KBM-7 (cell line): ENCODE results near the gene RASGEF1B.
"Not testable (repeated sequence)": the region's sequence is repeated elsewhere in the genome, so short reads cannot be mapped to it uniquely, and the experiment has no call there.

ENCODE experiments used
- DNase-seq: peaks from one replicate; pipeline ENCODE4 v3.0.0-alpha.2; 2015
- in situ Hi-C: fragments of 300-500 bp; cut with MboI; formaldehyde crosslinking; loops from 2 replicates; pipeline ENCODE4 v1.14.3; 2020; ENCODE audit warnings: low sequenced_read_pairs, low pct_unique_long_range_greater_than_20kb, mixed read lengths

RASGEF1B gene

DNA sequence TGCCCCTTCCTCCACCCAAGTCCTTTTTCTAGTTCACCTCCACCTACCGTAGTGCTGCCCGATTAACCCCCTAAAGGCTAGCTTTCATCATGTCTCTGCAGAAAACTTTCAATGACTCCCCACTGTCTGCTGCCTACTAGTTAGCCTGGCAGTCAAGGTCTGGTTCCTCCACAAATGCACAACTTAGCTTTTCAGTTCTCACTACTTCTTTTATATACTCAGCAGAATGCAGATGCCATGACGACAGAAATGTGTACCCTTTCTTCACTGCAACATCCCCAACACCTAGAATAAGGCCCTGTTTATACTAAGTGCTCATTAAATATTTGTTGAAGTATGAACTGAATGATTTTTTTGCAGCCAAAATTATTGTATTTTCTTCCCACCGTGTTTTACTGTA, 30.9 kb upstream of the RASGEF1B start:
- in situ Hi-C loops: no loop called here
- no peak for DNase-seq

DNA sequence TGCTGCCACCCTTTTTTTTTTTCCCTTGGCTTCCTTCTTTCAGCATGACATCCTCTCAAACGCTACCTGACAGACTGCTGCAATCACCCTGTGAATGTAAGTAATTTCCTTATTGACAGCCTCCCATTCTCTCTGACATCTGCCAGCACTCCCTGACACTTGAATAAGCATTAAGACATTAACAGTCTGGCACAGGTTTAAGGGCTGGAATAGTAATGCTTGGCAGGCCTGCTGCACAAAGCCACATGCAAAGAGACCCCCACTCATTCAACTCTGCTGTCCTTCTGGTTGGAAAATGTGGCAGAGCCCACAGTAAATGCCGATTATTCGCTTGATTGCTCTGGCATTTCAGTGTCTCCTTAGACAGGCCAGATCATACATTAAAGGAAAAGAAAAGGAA, 28.1 kb upstream of the RASGEF1B start:
- in situ Hi-C loops: no loop called here
- no peak for DNase-seq

DNA sequence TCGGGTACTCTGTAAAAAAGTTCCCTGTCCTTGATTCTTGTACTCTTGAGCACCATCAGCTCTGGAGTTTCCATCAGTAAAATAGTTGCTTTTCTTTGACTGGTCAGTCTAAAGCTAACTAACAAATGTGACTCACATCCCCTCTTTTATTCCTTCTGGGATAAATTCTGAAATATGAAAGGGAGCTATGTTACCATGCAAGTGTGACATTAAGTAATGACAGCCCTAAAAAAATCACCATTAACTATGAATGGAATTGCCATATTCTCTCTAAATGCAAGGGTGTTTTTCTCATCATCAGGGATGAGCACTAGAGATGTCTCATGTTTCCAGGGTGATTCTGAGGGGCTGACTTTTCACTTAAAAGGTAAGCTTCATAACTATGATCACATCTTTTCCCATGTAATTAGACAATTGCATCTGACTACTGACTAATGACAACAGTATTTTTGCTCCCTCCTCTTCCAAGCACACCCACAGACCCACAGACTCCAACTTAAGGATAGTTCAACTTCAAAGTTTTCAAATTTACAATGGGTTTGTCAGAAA, 26.9 kb upstream of the RASGEF1B start:
- in situ Hi-C loops: no loop called here

DNA sequence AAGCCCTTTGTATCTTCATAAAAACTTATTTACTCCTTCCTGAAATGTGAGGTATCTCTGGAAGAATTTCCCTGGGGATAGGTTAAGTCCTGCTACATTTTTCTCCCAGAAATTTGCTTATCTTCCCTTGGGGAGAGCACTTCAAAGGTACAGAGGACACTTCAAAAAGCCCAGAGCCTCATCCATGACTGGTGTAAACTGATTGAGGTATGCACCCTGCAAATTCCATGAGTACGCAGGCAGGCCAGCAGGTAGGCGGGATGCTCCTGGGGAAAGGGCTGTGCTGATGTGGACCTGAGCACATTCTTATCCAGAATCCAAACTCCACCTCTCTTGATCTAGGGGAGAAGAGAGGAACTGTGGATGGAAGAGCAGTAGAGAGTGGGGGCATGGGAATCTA, 26.3 kb upstream of the RASGEF1B start:
- no peak for DNase-seq
- in situ Hi-C loops: no loop called here

More for the DNA sequence above, 26.9 kb upstream of the RASGEF1B start:
- no peak for DNase-seq

DNA sequence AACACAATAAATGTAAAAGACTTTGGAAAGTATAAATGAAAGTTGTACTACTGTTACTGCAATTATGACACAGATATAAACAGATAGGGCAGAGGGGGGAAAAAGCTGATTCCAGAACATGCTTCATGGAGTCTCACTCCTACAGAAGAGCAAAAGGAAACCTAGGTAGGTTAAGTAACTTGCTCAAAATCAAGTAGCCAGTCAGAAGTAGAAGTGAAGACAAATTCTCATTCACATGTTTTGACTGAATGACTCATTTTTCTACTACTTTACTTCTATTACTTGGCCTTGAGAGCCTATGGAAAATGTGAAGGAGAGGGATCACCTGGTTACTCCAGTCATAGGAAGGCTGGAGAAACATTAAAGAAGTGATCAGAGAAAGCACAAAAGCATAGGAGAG, 23.6 kb upstream of the RASGEF1B start:
- DNase-seq: no peak
- in situ Hi-C loops: no loop called here

DNA sequence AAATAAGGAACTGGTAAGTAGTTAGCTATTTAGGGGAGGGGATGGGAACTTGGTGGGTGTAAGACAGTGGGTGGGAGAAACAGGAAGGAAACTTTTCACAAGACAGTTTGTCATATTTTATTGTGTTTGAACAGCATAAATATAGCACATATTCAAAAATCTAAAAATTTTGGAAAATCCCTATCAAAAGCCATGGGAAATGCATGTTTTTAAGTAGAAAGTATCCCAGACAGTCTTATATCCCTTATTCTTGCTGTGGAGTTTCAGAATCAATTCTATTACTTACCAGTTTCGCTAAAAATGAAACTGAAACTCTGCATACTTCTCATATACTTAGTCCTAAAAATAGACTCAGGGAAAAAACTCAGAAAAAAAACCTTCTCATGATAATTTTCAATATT, 22.3 kb upstream of the RASGEF1B start:
- peak; percentile 19 for DNase-seq
- in situ Hi-C loops: no loop called here

DNA sequence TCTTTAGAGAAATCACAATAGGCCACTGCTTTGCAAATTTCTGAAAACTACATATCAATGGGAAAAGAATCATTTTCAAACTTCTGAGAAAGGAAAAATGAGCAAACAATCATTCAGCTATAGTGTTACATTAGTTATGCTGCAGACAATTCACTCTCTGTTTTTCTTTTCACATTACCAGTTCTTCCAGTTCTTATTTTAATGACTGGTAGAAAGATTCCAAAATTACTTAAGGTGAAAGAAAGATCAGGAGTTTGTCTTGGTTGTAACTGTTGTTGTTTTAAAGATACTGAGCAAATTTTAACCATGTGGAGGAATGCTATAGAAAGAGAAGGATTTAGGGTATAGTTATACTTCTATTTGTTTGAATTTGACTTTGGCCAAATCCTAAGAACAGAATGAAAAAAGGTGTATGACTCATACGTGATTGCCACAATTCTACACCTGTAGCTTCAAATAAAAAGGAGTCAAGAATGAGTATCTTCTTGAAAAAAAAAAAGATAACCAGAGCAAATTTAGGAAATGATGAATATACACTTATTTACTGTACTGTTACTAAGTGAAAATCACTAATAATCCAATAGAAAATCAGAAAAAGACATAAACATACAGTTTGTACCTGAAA, 21.0 kb upstream of the RASGEF1B start:
- in situ Hi-C loops: no loop called here
- DNase-seq: no peak

DNA sequence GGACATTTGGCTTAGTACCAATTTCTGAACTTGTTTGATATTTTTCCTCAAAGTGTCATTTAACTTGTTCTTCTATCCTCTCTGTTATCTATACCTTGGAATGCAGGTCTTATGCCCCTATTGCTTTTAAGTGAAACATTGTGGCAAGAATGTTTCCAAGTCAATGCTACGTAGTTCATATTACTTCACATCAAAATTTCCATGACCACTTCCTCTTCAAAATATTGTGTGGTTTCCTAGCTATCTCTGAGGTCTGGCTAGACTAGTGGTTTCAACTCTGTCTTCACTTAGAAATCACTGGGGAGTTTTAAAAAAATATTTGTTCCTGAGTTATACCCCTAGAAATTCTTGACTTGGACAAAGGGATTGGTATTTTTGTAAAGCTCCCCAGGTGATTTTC, 20.2 kb upstream of the RASGEF1B start:
- DNase-seq: peak; percentile 73
- in situ Hi-C loops: no loop called here

DNA sequence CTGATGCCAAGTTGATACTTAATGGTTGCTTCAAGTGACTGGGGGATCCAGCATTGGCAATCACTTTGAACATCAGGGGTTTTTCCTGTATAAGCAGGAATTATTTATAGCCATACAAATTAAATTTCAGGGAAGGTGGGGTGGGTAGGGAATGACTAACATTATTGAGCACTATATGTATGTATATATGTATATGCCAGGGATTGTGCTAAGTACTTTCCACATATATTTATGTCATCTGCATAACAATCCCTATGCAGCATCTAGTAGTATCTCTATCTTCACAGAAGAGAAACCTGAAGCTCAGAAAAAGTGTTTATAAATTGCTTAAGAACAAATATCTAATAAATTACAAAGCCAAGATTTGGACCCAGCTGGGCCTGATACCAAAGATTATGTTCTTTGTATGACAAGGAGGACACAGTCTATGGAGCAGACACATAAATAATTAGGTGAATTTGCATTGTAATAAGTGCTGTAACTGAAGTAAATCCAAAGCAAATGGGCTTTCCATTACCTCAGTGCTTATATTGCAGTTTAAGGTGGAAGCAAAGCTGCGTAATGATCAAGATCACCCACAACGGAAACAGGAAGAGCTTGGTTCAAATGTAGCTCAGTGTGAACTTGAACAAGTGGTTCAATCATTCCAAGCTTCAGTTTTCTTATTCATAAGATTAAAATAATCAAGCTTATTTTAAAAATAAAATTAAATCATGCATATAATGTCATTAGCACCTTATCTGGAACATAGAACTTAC, 18.9 kb upstream of the RASGEF1B start:
- in situ Hi-C loops: no loop called here

DNA sequence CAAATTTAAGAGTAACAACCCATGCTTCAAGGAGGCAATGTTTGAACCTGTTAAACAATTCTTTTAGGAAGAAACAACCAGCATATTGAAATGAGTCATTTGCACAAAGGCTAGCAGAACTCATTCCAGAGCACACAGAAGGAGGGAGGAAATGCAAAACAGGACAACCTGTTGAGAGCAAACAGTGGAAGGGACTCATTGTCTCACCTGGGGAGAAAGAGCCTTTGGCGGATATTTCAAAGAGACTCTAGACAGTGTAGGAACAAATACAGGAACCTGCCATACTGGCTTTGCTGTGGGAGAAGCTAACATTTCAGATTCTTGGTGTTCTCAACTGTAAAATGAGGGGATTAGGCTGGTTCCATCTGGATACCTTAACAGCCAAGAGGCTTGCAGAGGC, 14.8 kb upstream of the RASGEF1B start:
- DNase-seq: no peak
- in situ Hi-C loops: no loop called here

More for the DNA sequence above, 18.9 kb upstream of the RASGEF1B start:
- DNase-seq: no peak

DNA sequence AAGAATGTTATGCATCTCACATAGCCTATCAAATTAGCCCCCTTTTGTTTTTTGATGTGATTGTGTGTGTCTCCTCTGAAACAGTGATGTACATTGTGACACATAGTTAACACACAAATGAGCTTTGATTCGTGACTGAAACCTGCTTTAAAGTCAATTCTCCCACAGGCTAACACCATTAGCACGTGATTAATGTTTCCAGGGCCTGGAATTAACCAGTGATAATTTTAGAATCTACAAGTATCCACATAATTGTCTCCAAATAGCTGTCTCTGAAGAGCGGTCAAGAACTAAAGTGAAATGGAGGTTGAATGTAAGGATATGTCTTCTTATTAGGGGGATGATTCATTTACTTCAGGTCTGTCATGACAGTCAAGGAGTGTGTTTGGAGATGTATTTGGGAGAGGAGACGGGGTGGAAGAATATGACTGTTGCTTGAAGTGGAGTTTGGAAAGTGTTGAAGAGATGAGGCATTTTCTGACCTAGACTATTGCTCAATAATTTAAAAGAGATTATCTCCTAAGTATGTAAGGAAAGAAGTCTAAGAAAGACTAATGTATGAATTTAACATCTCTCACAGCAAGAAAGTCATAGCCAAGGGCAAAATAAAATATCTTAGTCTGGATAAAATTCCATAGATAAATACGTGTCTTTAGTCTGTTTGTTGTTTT, 13.7 kb upstream of the RASGEF1B start:
- in situ Hi-C loops: no loop called here
- DNase-seq: no peak

DNA sequence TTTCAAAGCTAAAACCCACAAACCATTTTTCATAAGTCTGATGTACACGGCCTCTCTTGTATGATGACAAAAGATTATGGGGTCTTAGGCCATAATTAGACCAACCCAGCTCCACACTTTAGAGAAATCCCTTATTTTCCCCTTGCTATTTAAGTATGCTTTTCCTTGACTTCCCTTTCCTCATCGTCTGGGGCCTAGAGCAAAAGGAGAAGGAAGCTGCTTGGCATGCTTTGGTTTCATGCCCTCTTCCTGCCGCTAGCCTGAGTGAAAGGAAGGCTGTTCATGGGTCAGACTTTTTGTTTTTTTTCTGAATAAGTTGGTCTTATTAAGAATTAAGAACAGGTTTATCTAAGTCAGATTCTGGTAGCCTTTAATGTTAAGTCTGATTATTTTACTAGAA, 10.6 kb upstream of the RASGEF1B start:
- in situ Hi-C loops: no loop called here
- DNase-seq: peak; percentile 33

DNA sequence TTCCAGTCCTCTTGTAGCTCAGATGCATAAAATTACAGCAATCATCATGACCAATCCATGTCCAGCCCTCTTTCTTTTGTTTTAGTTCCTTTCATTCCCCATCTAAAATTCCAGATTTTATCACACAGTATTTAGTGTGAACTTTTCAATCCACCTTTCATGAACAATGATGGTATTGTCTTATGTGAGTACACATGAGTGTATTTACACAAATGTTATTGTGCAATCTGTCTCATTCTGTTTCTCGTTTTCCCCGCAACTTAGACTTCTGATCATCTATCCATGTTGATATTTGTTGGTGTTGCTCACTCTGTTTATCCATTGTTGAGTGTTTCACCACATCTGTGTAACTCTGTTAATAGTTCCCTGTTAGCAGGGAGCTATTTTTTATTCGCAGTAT, 9.4 kb upstream of the RASGEF1B start:
- in situ Hi-C loops: no loop called here
- DNase-seq: no peak

DNA sequence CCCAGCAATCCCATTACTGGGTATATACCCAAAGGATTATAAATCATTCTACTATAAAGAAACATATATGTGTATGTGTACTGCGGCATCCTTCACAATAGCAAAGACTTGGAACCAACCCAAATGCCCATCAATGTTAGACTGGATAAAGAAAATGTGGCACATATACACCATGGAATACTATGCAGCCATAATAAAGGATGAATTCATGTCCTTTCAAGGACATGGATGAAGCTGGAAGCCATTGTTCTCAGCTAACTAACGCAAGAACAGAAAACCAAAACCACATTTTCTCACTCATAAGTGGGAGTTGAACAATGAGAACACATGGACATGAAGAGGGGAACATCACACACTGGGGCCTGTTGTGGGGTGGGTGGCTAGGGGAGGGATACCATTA, 7.9 kb upstream of the RASGEF1B start:
- in situ Hi-C loops, DNase-seq: not testable (repeated sequence)

DNA sequence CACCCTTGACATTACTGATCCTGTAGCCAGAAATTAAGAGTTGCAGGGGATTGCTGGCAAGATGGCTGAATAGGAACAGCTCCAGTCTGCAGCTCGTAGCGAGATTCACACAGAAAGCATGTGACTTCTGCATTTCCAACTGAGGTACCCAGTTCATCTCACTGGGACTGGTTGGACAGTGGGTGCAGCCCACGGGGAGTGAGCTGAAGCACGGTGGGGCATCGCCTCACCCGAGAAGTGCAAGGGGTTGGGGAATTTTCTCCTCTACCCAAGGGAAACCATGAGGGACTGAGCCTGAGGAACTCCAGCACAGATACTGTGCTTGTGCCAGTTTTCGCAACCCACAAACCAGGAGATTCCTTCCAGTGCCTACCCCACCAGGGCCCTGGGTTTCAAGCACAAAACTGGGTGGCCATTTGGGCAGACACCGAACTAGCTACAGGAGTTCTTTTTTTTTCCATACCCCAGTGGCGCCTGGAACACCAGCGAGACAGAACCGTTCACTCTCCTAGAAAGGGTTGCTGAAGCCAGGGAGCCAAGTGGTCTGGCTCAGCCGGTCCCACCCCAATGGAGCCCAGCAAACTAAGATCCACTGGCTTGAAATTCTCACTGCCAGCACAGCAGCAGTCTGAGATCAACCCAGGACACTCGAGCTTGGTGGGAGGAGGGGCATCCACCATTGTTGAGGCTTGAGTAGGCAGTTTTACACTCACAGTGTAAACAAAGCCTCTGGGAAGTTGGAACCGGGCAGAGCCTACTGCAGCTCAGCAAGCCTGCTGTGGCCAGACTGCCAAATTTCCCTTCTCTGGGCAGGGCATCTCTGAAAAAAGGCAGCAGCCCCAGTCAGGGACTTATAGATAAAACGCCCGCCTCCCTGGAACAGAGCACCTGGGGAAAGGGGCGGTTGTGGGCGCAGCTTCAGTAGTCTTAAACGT, 1.9 kb upstream of the RASGEF1B start:
- DNase-seq: not testable (repeated sequence)
- in situ Hi-C loops: loop anchor here (25.0 kb wide), 1 partner anchor 364 kb away; no protein-coding TSS in a partner anchor

DNA sequence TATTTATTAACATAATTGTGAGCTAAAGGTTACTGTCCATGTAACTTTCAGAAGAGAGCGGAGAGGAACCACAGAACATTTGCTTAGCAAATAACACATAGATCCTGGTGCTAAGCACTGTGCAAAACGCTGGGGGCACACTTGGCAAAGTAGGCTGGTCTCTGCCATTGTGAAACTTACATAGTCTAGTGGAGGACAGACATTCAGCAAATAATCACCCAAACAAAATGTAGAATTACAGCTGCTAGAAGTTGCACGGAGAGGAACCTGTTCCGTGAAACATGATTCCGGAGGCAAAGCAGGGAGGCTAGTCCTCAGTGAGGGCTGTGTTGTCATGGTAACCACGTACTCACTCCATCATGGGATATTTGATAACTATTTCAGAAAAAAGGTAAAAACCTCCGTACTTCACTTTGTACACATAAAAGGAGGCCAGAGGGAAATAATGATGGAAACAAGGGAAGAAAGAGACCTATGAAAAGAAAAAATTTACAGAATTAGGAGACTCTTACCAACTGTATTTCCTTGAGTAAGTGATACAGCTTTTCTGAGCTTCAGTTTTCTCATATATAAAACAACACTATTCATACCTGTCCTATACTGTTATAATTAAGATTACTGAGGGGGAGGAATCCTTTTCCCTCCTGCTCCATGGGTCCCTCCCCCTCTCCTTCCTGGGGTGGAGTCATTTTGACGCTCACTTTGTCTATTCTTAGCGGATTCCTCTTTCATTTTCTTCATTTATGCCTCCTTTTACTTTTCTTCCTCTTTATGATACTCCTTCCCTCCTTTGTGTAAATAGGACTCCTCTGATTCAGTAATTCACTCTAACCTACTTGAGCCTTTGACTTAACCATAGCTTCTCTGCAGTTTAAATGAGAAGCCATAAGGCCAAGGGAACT, 825 bp upstream of the RASGEF1B start:
- in situ Hi-C loops: loop anchor here (25.0 kb wide), 1 partner anchor 365 kb away; no protein-coding TSS in a partner anchor
- peak; percentile 57 for DNase-seq

DNA sequence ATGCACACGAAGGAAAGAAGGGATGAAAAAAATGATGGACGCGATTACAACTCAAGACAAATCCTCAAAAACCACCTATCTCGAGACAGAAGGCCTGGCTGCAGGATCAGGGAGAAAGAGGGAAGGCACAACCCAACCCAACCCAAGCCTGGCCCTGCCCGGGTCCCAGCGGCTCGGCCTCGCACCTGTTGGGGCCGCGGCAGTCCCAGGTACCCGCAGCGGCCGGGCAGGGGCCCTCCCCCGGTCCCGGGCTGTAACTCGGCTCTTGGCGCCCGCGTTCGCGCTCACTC, 464 bp downstream of the RASGEF1B start:
- in situ Hi-C loops: loop anchor here (25.0 kb wide), 1 partner anchor 366 kb away; no protein-coding TSS in a partner anchor

More for the DNA sequence above, 464 bp downstream of the RASGEF1B start:
- no peak for DNase-seq
